SIG-M5 treated with dmso at 0.1 percent for 504 hours (cell line): ENCODE data around the gene CD59.
"Not testable (repeated sequence)": the region's sequence is repeated elsewhere in the genome, so short reads cannot be mapped to it uniquely, and the experiment has no call there.

ENCODE experiments used
- DNase-seq: peaks from one replicate; lab custom pipeline; 2025; ENCODE audit not compliant: unreplicated experiment; lab: John Stamatoyannopoulos, UW

The CD59 gene

DNA sequence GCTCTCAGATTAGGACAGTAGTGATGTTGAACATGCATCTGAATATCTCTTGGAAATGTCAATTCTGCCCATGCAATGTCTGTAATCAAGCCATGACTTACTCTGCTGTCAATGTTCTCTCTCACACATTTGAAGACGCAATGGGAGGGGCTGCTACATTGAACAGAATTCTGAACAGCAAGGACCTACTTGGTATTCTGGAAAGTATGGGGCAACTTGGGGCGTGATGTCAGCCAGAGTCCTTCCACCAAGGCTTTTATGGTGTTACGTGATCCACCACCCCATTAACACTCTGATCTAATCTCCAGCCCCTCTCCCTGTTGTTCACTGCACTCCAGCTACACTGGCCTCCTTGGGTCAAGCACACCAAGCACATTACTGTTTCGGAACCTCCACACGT, 7.1 kb upstream of the CD59 start:
- no peak for DNase-seq

DNA sequence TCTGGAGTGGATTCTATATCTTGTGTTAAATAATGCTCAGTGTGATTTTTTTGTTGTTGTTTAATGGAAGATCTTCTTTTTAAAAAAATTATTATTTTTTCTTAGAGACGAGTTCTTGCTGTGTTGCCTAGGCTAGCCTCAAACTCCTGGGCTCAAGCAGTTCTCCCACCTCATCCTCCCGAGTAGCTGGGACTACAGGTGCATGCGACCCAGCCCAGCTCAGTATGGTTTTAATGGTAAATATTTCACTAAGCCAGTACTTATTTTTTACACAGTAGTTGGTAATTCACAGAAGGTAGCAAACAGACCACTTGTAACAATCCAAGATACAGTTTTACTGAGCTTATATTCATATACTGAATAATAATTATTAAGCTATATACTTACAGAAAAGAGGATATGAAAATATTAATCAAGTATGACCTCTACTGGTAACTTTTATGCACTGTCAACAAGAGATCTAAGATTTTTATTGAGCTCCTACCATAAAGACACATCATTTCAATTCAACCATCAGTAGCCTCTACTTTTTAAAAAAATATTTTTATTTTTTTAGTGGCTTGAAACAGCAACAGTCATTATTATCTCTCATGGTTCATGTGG, 6.1 kb upstream of the CD59 start:
- DNase-seq, result peak; percentile 35

DNA sequence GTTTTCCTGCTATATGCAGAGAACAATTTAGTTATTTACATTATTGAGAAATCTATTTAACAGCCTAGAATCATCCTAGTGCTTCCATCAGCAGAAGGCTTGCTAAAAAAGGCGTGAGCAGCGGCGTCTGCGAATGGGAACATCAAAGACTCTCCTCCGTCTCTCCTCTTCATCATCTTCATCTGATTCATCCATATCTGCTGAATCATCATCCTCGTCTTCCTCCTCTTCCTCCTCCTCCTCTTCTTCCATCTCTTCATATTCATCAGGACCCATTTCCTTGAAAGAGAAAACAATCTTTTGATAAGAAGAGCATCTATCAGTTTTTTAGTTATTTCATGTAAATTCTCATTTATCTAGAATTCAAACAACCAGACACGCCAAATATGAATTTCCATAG, 5.6 kb upstream of the CD59 start:
- no peak for DNase-seq

DNA sequence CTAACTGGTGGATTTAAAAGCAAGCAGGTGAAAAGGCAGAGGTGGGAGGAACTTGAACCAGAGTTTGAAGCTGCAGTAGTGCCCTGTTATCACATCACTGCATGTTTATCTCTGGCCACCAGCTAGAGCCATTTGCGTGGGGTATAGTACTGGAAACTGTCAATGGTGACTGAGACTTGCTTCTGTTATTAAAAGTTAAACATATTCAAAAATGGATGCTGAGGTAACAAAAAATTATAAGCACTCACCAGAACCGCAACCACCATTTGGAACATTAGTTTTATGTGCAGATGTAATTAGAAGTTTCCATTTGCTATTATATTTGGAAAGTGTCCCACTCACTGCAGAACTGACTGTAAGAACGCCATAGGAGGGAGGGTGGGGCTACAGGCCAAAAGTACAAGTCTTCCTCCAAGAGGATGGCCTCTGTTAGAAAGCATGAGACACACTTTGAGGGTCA, 1.2 kb upstream of the CD59 start:
- DNase-seq, result no peak

DNA sequence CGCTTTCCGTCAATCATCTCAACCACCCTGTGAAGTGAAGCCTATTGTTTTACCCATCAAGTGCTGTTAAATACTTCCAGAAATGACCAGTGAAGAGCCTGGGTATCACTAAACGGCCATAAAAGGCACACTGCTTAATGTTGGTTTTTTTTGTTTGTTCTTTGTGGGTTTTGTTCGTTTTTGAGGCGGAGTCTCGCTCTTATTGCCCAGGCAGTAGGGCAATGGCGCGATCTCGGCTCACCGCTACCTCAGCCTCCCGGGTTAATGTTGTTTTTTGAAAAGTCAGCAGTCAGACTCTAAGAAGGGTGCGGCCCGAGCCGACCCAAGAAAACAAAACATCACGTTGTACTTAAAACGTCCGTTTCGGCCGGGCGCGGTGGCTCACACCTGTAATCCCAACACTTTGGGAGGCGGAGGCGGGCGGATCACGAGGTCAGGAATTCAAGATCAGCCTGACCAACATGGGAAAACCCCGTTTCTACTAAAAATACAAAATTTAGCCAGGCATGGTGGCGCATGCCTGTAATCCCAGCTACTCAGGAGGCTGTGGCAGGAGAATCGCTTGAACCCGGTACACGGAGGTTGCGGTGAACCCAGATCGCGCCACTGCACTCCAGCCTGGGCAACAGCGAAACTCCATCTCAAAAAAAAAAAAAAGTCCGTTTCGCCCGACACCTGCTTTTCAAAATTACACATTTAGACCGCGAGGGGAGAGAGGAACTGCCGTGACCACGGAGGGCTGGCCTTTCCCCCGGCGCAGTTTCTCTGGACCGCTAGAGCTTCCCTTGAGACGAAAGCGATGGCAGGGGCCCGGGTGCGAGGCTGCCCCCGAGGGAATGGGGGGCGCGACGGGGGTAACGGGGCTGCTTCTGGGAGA, 714 bp downstream of the CD59 start:
- peak; percentile 25 for DNase-seq

DNA sequence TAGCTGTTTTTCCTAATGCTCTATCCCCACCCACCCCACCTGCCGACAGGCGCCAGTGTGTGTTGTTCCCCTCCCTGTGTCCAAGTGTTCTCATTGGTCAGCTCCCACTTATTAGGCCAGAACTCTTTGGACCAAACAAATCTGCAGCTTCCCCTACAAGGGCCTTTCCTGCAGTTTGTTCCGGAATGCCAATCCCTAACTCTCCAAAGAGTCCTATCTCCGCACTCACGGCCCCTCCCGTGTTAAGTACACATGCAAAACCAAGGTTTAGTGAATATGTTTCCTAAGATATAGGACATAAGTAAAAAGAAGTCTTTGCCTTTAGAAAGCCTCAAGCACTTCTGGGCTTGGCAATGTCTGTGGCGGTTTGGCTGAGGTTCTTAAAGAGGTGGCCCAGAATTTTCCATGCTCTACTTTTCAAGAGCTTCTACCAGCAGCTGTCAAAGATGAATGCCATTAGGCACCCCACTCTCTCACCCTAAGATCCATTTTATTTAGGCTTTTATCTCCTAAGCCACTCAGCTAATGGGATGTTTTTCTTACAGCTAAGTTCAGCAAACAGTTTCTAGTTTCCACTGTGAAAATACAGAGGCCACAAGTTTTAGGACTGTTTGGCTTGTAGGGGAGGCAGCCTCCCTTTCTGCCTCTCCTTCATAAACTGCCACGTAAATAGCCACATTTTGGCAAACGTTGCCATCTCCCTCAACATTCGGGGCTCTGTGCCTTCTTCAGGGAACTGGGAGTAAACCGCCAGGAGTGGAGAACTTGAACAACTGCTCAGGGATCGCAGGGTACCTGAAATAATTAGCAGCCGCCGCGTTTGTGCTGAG, 1.6 kb downstream of the CD59 start:
- no peak for DNase-seq

DNA sequence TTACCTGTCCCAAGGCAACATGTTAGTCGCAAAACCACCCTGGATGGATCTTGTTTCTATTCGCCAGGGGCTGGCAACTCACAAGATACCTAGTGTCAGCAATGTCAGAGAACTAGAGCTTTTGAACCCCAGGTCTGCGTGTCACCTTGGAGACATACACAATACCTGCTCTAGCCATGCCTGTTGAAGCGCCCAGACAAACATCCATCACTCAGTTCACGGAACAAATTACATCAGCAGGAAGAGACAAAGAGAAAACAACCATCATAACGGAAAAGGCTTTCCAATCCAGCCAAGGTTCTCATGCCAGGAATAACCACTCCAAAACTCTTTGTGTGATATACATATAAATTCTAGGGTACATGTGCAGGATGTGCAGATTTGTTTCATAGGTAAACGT, 2.2 kb downstream of the CD59 start:
- DNase-seq, result no peak

DNA sequence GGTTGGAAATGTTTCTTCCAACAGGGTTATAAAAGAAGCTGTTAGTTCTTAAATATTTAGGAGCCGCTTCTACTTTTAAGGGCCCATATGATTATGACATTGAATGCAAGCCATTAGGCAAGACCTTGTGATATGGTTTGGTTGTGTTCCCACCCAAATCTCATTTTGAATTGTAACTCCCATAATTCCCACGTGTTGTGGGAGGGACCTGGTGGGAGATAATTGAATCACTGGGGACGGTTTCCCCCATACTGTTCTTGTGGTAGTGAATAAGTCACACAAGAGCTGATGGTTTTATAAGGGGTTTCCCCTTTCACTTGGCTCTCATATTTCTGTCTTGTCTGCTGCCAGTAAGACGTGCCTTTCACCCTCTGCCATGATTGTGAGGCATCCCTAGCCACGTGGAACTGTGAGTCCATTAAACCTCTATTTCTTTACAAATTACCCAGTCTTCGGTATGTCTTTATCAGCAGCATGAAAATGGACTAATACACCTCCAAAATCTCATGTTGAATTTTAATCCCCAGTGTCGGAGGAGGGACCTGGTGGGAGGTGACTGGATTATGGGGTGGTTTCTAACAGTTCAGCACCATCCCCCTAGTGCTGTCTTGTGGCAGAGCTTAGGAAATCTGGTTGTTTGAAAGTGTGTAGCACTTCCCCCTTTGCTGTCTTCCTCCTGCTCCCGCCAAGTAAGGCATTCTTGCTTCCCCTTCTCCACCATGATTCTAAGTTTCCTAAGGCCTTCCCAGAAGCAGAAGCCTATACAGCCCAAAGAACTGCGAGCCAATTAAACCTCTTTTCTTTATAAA, 4.3 kb downstream of the CD59 start:
- DNase-seq, result peak; percentile 68

DNA sequence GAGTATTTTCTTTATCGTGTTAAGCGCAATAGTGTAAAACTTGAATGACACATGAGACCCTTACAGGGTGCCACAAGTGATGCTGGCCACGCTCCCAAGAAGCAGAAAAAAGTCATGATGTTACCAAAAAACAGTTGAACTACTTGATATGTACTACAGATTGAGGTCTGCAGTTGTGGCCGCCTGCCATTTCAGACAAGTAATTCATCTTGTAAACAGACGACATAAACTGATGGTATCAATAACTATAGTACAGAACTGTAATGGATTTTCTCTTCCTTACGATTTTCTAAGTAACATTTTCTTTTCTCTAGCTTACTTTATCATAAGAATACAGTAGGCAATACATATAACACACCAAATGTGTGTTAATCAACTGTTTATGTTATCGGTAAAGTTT, 5.5 kb downstream of the CD59 start:
- DNase-seq, result no peak

DNA sequence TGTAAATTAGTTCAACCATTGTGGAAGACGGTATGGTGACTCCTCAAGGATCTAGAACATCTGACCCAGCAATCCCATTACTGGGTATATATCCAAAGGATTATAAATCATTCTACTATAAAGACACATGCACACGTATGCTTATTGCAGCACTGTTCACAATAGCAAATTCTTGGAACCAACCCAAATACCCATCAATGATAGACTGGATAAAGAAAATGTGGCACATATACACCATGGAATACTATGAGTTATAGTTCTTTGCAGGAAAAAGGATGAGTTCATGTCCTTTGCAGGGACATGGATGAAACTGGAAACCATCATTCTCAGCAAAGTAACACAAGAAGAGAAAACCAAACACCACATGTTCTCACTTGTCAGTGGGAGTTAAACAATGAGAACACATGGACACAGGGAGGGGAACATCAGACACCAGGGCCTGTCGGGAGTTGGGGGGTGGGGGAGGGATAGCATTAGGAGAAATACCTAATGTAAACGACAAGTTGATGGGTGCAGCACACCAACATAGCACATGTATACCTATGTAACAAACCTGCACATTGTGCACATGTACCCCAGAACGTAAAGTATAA, 7.1 kb downstream of the CD59 start:
- DNase-seq, result not testable (repeated sequence)

DNA sequence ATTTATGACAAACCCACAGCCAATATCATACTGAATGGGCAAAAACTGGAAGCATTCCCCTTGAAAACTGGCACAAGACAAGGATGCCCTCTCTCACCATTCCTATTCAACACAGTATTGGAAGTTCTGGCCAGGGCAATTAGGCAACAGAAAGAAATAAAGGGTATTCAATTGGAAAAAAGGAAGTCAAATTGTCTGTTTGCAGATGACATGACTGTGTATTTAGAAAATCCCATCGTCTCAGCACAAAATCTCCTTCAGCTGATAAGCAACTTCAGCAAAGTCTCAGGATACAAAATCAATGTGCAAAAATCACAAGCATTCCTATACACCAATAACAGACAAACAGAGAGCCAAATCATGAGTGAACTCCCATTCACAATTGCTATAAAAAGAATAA, 8.7 kb downstream of the CD59 start:
- not testable (repeated sequence) for DNase-seq

DNA sequence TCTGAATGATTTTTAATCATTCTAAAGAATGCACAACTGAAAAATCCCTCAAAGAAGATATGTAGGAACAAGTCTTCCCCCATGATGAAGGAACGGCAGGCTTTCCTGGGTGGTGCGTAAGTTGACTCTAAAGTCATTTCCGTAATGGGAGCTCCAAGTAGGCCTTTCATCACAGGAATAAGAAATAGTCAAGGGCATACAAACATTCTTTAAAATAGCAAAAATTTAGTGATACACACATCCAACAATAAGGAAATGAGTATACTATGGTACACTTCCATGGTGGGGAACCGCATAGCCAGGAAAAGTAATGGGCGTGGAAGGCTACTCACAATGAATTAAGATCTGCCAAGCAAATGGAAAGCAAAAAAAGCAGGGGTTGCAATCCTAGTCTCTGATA, 10.7 kb downstream of the CD59 start:
- DNase-seq, result no peak

DNA sequence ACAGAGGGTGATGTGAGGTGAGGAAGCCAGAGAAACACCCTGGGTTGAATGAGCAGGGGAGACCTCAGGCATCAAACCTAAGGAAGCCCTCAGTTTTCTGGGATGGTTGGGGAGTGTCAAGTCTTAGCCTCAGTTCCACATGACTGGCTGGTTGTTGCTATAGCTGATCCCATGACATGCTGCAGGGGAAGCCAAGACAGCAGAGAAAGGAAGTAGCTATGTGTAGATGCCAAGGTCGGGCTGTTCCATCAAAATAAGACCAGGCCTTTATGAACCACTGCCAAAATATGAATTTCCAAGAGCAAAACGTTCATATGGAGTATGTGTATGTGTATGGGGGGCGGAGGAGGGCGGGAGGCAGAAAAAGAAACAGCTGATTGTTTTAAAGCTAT, 11.6 kb downstream of the CD59 start:
- no peak for DNase-seq

DNA sequence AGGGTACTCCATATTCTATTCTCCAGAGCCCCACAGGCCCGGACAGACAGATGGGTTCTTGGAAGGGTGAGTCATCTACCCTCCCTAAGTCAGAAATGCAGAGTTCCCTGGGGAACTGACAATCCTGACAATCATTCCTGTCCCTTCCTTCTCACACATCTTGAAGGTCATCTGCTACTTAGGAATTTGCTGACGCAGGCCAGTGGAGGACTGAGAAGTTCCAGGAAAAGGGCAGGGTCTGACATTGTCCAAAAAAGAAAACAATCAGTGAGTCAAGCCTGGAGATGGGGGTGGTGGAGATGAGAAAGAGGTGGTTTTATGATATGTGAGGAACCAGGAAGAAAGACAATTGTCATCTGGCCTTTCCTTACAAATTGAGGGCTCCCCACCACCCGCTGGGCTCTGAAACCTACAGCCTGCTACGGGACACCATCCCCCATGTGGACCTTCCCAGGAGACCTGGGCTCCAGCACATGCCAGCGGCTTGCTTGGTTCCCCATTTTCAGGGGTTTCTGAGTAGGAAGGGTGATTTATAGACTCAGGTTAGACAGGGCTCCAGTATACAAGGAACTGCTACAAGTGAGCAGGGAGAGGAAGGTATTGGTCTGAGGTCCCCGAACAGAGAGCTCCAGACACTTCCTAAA, 12.9 kb downstream of the CD59 start:
- no peak for DNase-seq

DNA sequence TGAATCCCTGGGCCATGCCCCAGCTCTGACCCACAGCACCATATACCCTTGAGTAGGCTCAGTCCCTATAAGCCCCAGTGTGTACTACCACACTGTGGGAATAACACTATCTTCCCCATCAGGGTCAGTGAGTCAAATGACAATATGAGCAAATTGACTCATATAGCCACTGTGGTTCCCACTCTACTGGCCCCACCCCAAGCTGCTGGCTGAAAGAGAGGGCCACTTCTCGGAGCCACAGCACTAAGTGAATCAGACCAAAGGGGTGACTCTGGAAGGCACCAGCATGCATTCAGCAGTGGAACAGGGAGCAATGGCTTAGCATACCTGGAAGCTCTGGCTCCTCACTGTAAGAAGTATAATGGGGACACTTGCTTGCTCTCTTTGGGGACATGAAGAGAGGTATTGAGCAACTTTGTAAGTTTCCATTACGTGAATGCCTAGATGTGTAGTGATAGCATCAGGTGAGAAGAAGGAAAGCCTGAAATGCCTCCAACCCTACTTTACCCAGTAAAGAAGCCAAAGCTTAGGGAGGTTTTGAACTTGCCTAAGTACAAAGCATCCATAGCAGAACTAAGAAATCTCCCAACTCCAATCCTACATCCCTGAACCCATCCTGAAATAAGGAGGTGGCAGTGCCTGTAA, 13.5 kb downstream of the CD59 start:
- no peak for DNase-seq

DNA sequence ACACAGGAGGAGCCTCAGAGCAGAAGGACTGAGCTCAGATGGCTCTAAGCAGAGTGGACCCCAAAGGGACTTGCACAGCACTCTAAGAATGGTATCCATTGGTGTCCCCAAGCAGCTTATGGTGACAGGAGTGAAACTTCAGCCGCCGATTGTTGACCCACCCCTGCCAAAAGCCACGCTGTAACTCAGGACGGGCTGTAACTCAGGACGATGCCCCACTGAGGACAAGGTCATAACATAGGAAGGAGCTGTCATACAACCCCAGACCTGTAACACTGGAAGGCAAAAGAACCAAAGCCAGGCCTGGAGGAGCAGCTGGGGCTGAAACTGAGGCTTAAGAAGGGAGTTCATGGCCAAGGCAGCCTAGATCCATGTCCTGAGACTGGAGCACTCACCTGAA, 14.2 kb downstream of the CD59 start:
- no peak for DNase-seq

DNA sequence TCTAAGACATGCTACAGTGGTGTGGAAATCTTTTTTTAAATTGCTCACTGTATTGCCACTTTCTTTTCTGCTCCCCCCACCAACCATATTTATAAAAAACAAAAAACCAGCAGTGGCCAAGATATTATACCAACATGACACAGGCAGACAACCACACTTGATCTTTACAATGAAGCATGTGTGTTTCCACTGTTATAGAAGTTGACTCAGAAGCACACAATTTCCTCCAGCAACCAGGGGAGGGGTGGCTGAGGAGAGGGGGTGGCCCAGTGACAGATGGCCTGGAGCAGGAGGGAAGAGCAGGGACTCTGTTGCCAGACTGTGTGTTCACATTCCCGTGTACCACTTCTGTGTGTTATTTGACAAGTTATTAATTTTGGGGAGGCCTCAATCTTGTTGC, 14.8 kb downstream of the CD59 start:
- no peak for DNase-seq

DNA sequence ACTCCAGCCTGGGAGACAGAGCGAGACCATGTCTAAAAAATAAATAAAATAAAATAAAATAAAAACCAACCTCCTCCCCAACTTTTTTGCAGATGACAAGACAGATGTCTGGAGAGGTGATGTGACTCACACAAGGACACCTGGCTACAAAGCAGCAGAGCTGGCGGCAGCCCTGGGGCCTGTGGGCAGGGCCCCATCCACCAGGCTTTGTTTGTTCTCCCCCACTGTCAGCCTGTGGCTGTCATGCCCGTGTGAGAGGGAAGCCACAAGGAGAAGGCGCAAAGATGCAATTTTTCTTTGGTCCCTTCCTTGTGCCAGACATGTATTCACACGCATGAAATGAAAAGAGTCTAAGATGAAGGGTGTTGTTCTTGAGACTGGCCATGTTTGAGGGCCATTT, 16.6 kb downstream of the CD59 start:
- DNase-seq, result no peak

DNA sequence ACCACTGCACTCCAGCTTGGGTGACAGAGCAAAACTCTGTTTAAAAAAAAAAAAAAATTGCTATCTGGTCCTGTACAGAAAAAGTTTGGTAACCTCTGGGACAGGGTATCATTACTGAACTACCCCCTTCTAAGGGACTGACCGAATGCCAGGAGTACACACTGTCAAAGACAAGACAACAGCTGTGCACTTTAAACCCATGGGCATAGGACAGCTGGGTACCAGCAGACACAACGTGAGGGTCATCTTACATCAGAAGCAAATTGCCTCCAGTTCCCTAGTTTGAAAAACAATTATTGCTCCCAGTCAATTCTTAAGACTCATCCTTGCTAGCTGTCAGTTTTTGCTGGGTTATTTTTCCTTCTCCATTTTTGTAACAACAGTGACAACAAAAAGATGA, 17.8 kb downstream of the CD59 start:
- DNase-seq, result no peak

DNA sequence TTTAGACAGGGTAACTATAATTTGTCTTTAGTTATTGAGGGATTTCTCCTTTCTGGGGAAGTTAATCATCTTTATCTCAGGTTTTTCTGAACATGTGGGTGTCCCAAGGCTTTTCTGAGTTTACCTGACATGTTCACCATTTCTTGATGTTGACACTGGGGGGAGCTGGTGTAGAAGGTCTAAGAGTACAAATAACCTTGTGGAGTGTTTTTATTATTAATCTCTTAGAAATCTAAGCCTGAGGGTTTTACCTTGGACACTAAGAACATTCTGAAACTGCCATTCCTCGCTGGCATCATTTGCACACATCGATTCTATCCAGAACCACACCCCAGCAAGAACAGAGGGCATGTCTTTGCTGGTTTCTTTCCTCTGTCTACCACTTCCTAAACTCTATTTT, 20.0 kb downstream of the CD59 start:
- no peak for DNase-seq
